Thymus (tissue), 11 donors: ENCODE data around the gene NR6A1. TPM values are rescaled to one million over a fixed set of nuclear protein-coding genes. Genes with fewer than 3 reads are reported as not detected.

Experiments
- DNase-seq, 9 donors: peaks; one replicate each; pipeline ENCODE4 v3.0.0-alpha.2; 2013; ENCODE audit warnings: low spot score in 9 of 9, low read depth in 6 of 9, missing footprints in 1 of 9
- H3K27ac ChIP-seq, 2 donors: one replicate each; pipeline ENCODE4 v1.5.1; 2013; ENCODE audit warnings: control low read depth in 1 of 2, low read depth in 1 of 2, low read length in 1 of 2, mild to moderate bottlenecking in 1 of 2, moderate library complexity in 1 of 2
- H3K27me3 ChIP-seq, 2 donors: one replicate each; pipeline ENCODE4 v1.5.1; 2013; ENCODE audit warnings: low read length in 1 of 2; ENCODE audit not compliant: control insufficient read depth in 2 of 2, insufficient read depth in 1 of 2
- H3K36me3 ChIP-seq, 2 donors: one replicate each; pipeline ENCODE4 v1.5.1; 2013; ENCODE audit warnings: low read length in 1 of 2, mild to moderate bottlenecking in 1 of 2, moderate library complexity in 1 of 2; ENCODE audit not compliant: control insufficient read depth in 2 of 2, insufficient read depth in 2 of 2
- H3K4me1 ChIP-seq, 2 donors: one replicate each; pipeline ENCODE4 v1.5.1; 2013; ENCODE audit warnings: low read length in 2 of 2; ENCODE audit not compliant: control insufficient read depth in 2 of 2, insufficient read depth in 2 of 2
- H3K4me3 ChIP-seq, 2 donors: one replicate each; pipeline ENCODE4 v1.5.1; 2013; ENCODE audit warnings: low read length in 2 of 2, control low read depth in 1 of 2, mild to moderate bottlenecking in 1 of 2
- H3K9me3 ChIP-seq, 2 donors: one replicate each; pipeline ENCODE4 v1.5.1; 2013; ENCODE audit warnings: low read length in 1 of 2, mild to moderate bottlenecking in 1 of 2; ENCODE audit not compliant: control insufficient read depth in 2 of 2, insufficient read depth in 1 of 2
- WGBS: extraction: QIAGEN DNeasy Blood & Tissue Kit; methylation state at CpG from one replicate; pipeline ENCODE4 v1.1.7; 2013; 5-methylcytosine and 5-hydroxymethylcytosine counted together
- polyA plus RNA-seq: library from polyadenylated mRNA; stranded (reverse); fragments of 200-250 nt; gene quantifications from one replicate; pipeline ENCODE4 v1.2.3, GENCODE V29; 2013
- total RNA-seq: library from RNA; stranded (reverse); fragments of 120-200 nt; gene quantifications from one replicate; pipeline ENCODE4 v1.2.4, GENCODE V29; 2013
- donor health status: healthy.

Gene NR6A1
- total and polyA plus RNA-seq, 2 donors = 0.47 to 0.52 TPM

- no peak overlapping the region for H3K27ac ChIP-seq
- H3K4me1 ChIP-seq = no peaks in the 10 kb centered on the region
- DNase-seq = no peak
- WGBS = 99% methylated on average over 5 of the region's 5 CpGs
- H3K27me3 ChIP-seq = no peaks in the 10 kb centered on the region
- no peak overlapping the region for H3K4me3 ChIP-seq
- H3K36me3 ChIP-seq = no peaks in the 10 kb centered on the region
- no peaks in the 10 kb centered on the region for H3K9me3 ChIP-seq
Observed at GRCh38 chr9:124666642-124667041, 104.5 kb downstream of the NR6A1 start.

- Histone ChIP-seq H3K4me1 (peaks cover 0 to 3% of the 10 kb centered on the region in 2 donors), H3K27me3 (no peaks in the 10 kb centered on the region), H3K4me3 (no peak overlapping the region), H3K9me3 (no peaks in the 10 kb centered on the region), H3K36me3 (no peaks in the 10 kb centered on the region), H3K27ac (no peak overlapping the region)
- 96% methylated on average over 5 of the region's 5 CpGs for WGBS
- DNase-seq = no peak
Observed at GRCh38 chr9:124665391-124666058, 105.6 kb downstream of the NR6A1 start.

GRCh38 chr9:124664143-124664542 is 107.0 kb downstream of the NR6A1 start:
- H3K4me1 ChIP-seq = peaks cover 0 to 3% of the 10 kb centered on the region in 2 donors
- no peak for DNase-seq
- H3K27ac ChIP-seq = no peak overlapping the region
- H3K27me3 ChIP-seq = no peaks in the 10 kb centered on the region
- no peaks in the 10 kb centered on the region for H3K9me3 ChIP-seq
- H3K36me3 ChIP-seq = no peaks in the 10 kb centered on the region
- no peak overlapping the region for H3K4me3 ChIP-seq
- WGBS = 97% methylated on average over 2 of the region's 2 CpGs

- no peaks in the 10 kb centered on the region for H3K27me3 ChIP-seq
- WGBS = 96% methylated on average over 6 of the region's 6 CpGs
- no peak overlapping the region for H3K27ac ChIP-seq
- H3K36me3 ChIP-seq = no peaks in the 10 kb centered on the region
- H3K9me3 ChIP-seq = no peaks in the 10 kb centered on the region
- peaks cover 0 to 4% of the 10 kb centered on the region in 2 donors for H3K4me1 ChIP-seq
- no peak for DNase-seq
- no peak overlapping the region for H3K4me3 ChIP-seq
Observed at GRCh38 chr9:124663046-124663961, 107.8 kb downstream of the NR6A1 start.

- 63% methylated on average over 2 of the region's 2 CpGs for WGBS
- Histone ChIP-seq H3K9me3 (no peaks in the 10 kb centered on the region), H3K27me3 (no peaks in the 10 kb centered on the region), H3K27ac (no peak overlapping the region), H3K4me3 (no peak overlapping the region), H3K4me1 (peaks cover 0 to 10% of the 10 kb centered on the region in 2 donors), H3K36me3 (no peaks in the 10 kb centered on the region)
- no peak for DNase-seq
Observed at GRCh38 chr9:124662561-124662960, 108.5 kb downstream of the NR6A1 start.

- Histone ChIP-seq H3K4me3 (no peak overlapping the region), H3K4me1 (peaks cover 0 to 12% of the 10 kb centered on the region in 2 donors), H3K9me3 (no peaks in the 10 kb centered on the region), H3K27ac (no peak overlapping the region), H3K27me3 (no peaks in the 10 kb centered on the region), H3K36me3 (no peaks in the 10 kb centered on the region)
- DNase-seq = no peak
- WGBS = 95% methylated on average over 4 of the region's 4 CpGs
Observed at GRCh38 chr9:124661271-124661670, 109.8 kb downstream of the NR6A1 start.

- peak overlapping the region; percentile 89 to 97 for H3K27ac ChIP-seq
- WGBS = 2% methylated on average over 11 of the region's 11 CpGs
- peak; percentile 43 to 82 (median 58) for DNase-seq
Observed at GRCh38 chr9:124660341-124660801, 110.7 kb downstream of the NR6A1 start.

GRCh38 chr9:124659099-124659659 is 111.9 kb downstream of the NR6A1 start:
- WGBS = under 1% methylated on average over 15 of the region's 15 CpGs
- peak; percentile 55 to 88 (median 67) for DNase-seq
- H3K9me3 ChIP-seq = no peaks in the 10 kb centered on the region

More at GRCh38 chr9:124660341-124660801, 110.7 kb downstream of the NR6A1 start:
- peaks cover 0 to 12% of the 10 kb centered on the region in 2 donors for H3K4me1 ChIP-seq
- H3K36me3 ChIP-seq = no peaks in the 10 kb centered on the region
- H3K4me3 ChIP-seq = peak overlapping the region; percentile 75 to 85
- no peaks in the 10 kb centered on the region for H3K9me3 ChIP-seq
- H3K27me3 ChIP-seq = no peaks in the 10 kb centered on the region

More at GRCh38 chr9:124659099-124659659, 111.9 kb downstream of the NR6A1 start:
- no peaks in the 10 kb centered on the region for H3K36me3 ChIP-seq
- H3K4me3 ChIP-seq = peak overlapping the region; percentile 75 to 85
- H3K27me3 ChIP-seq = no peaks in the 10 kb centered on the region
- H3K4me1 ChIP-seq = peaks cover 0 to 12% of the 10 kb centered on the region in 2 donors
- H3K27ac ChIP-seq = peak overlapping the region; percentile 97
